ENCODE data around the gene RBPJL. TPM values are rescaled to one million over a fixed set of nuclear protein-coding genes. Genes with fewer than 3 reads are reported as not detected.

Gene RBPJL
- total and polyA plus RNA-seq, 2 of the 8 experiments (the other 6 are each of a cell fraction or from before 2014, with no cell fraction given) = 0.67 to 1.3 TPM

- no peak within 1 kb of the TSS for H2BK20ac ChIP-seq (ENCODE audit: low read length)
- peaks cover 4% of the 10 kb centered on the region; the same call in 1 of the 2 replicates for H3K23me2 ChIP-seq (ENCODE audit: low read depth, low read length)
- no peak within 1 kb of the TSS for H3K23ac ChIP-seq (ENCODE audit: insufficient read length)
- ChIA-PET CTCF (ENCODE audit: partially characterized antibody) (interaction anchor here (0.7 to 2.8 kb wide), 12 partner anchors 10 to 463 kb away, joined by 3 to 29 read pairs (median 4); no protein-coding TSS in a partner anchor), POLR2A (ENCODE audit: partially characterized antibody) (interaction anchor here (0.8 to 3.0 kb wide), 3 partner anchors 10 to 41 kb away, joined by 3 to 7 read pairs (median 3); no protein-coding TSS in a partner anchor)
- H4K5ac ChIP-seq (ENCODE audit: insufficient read length, low read depth, low read length) = no peak within 1 kb of the TSS
- no peak within 1 kb of the TSS for H2BK5ac ChIP-seq (ENCODE audit: low read depth, low read length)
- FAIRE-seq (no peak), DNase-seq (ENCODE audit: low read depth in 1 of 2, low spot score in 2 of 2) (peak in 1 of 2 experiments; percentile 80)
- no peak within 1 kb of the TSS for H4K91ac ChIP-seq (replicated peaks; ENCODE audit: insufficient read length, low read length)
- H2AK5ac ChIP-seq (ENCODE audit: low read depth, low read length) = no peak within 1 kb of the TSS
- H4K20me1 ChIP-seq (replicated peaks in 1 of 2; ENCODE audit: control insufficient read depth in 1 of 2, insufficient read depth in 2 of 2, low read length in 2 of 2) = peaks cover 0 to 1% of the 10 kb centered on the region in 2 experiments
- H3K27ac ChIP-seq (ENCODE audit: low read depth, low read length) = no peak within 1 kb of the TSS
- H3K4me2 ChIP-seq (ENCODE audit: insufficient read depth in 1 of 2, low read depth in 2 of 2, low read length in 2 of 2) = peak within 1 kb of the TSS; percentile 30 to 56; a peak in 3 of 4 replicates
- H3K79me1 ChIP-seq (ENCODE audit: low read depth, low read length) = no peaks in the 10 kb centered on the region
- H4K8ac ChIP-seq (ENCODE audit: extremely low read depth, insufficient read depth, low read length) = no peak within 1 kb of the TSS; the same call in 1 of the 2 replicates
- H3K9ac ChIP-seq (replicated peaks in 1 of 4; ENCODE audit: extremely low read depth in 1 of 4, low read depth in 3 of 4, low read length in 3 of 4) = no peak within 1 kb of the TSS
- H2BK120ac ChIP-seq (replicated peaks; ENCODE audit: low read depth, low read length) = no peak within 1 kb of the TSS
- H2BK15ac ChIP-seq (ENCODE audit: low read length) = peak within 1 kb of the TSS; percentile 81; the same call in 1 of the 2 replicates
- H3K4me1 ChIP-seq (replicated peaks in 1 of 4; ENCODE audit: control insufficient read depth in 3 of 4, insufficient read depth in 4 of 4, low read length in 3 of 4) = peaks cover 0 to 14% (median 8%) of the 10 kb centered on the region in 4 experiments; a peak in 5 of 7 replicates
- no peaks in the 10 kb centered on the region for H3K36me3 ChIP-seq (ENCODE audit: control insufficient read depth in 2 of 4, insufficient read depth in 4 of 4, low read length in 3 of 4)
- H2AFZ ChIP-seq (ENCODE audit: low read length) = 0 out of 2 replicates have a peak within 1 kb of the TSS, but pooled peaks have one; percentile 7
- H3K4ac ChIP-seq (replicated peaks; ENCODE audit: insufficient read length, low read depth, low read length) = no peak within 1 kb of the TSS
- no peak within 1 kb of the TSS for H3K56ac ChIP-seq (replicated peaks; ENCODE audit: insufficient read length, low read depth, low read length)
- H3K9me3 ChIP-seq (ENCODE audit: insufficient read depth in 2 of 2, low read depth in 1 of 2, low read length in 1 of 2) = no peaks in the 10 kb centered on the region
- H2BK12ac ChIP-seq (ENCODE audit: low read depth, low read length) = peak within 1 kb of the TSS; percentile 93; the same call in 1 of the 2 replicates
- H3K27me3 ChIP-seq (replicated peaks in 1 of 4; ENCODE audit: control insufficient read depth in 3 of 4, extremely low read depth in 1 of 4, insufficient read depth in 3 of 4, low read length in 3 of 4) = peaks cover 0 to 15% (median 5%) of the 10 kb centered on the region in 4 experiments; a peak in 5 of 7 replicates
- no peak within 1 kb of the TSS for H3K18ac ChIP-seq (ENCODE audit: extremely low read depth, low read length)
- H3K79me2 ChIP-seq (ENCODE audit: control insufficient read depth in 1 of 2, insufficient read depth in 2 of 2, low read length in 2 of 2) = no peaks in the 10 kb centered on the region
- H3K4me3 ChIP-seq (ENCODE audit: extremely low read depth in 1 of 4, insufficient read depth in 2 of 4, low read depth in 3 of 4, low read length in 4 of 4) = peak within 1 kb of the TSS in 1 of 4 experiments; percentile 35; a peak in 1 of 8 replicates
- 41% methylated on average over 20 of the region's 20 CpGs; no CpG with 5 or more reads in 1 of the 2 experiments for WGBS, 2 experiments (ENCODE audit: extremely low coverage in 1 of 2, insufficient coverage in 1 of 2, insufficient read length in 1 of 2, insufficient replicate concordance in 2 of 2, low coverage in 1 of 2, low lambda C conversion rate in 2 of 2, missing lambda C conversion rate in 1 of 2)
- H3K14ac ChIP-seq (ENCODE audit: insufficient read length) = no peak within 1 kb of the TSS
- 0 out of 2 replicates have a peak, but pooled peaks have one; percentile 38 for TF ChIP-seq RBBP5 (IDR thresholded peaks at IDR 0.05; ENCODE audit: borderline replicate concordance, low read depth, low read length)
- TF ChIP-seq CEBPB (IDR thresholded peaks at IDR 0.05; ENCODE audit: low read depth, low read length) = no peak
- no peak for TF ChIP-seq HDAC2 (IDR thresholded peaks at IDR 0.05; ENCODE audit: borderline replicate concordance in 1 of 2, low read depth in 2 of 2, low read length in 2 of 2)
- no peak for TF ChIP-seq POLR2A (IDR thresholded peaks at IDR 0.05; ENCODE audit: control extremely low read depth in 1 of 2, low read depth in 2 of 2, low read length in 2 of 2)
- TF ChIP-seq ASH2L (IDR thresholded peaks at IDR 0.05; ENCODE audit: low read length) = no peak
- no peak for TF ChIP-seq KDM4A (IDR thresholded peaks at IDR 0.05; ENCODE audit: low read depth, low read length, severe bottlenecking)
- no peak for TF ChIP-seq CHD1 (IDR thresholded peaks at IDR 0.05; ENCODE audit: low read depth, low read length)
- no peak for TF ChIP-seq RNF2 (IDR thresholded peaks at IDR 0.05; ENCODE audit: borderline replicate concordance, low read depth, low read length, missing control alignments, poor library complexity, severe bottlenecking)
- no peak for TF ChIP-seq RXRA (IDR thresholded peaks at IDR 0.05; ENCODE audit: insufficient read depth, low read depth, low read length)
- TF ChIP-seq CREB1 (IDR thresholded peaks at IDR 0.05) = no peak
- TF ChIP-seq EGR1 (IDR thresholded peaks at IDR 0.05; ENCODE audit: borderline replicate concordance, low read depth, low read length) = 0 out of 2 replicates have a peak, but pooled peaks have one; percentile 13
- TF ChIP-seq SUZ12 (IDR thresholded peaks at IDR 0.05; ENCODE audit: low read length) = no peak
Measured at GRCh38 chr20:45308117-45308778, 1.6 kb downstream of the RBPJL start, which contains the start of gene MATN4. Gene MATN4 (minus strand): TSS chr20:45308299. CDS start chr20:45305582, 2,717 bp downstream.
